LHCN-M2 (cell line): ENCODE results near the gene ULK3. TPM values are rescaled to one million over a fixed set of nuclear protein-coding genes. Genes with fewer than 3 reads are reported as not detected.
A peak's percentile ranks its signal among the peaks of the same experiment; 100 is the strongest.
"Not testable (repeated sequence)": the region's sequence is repeated elsewhere in the genome, so short reads cannot be mapped to it uniquely, and the experiment has no call there.

ENCODE experiments used
- DNase-seq: peaks from one replicate; pipeline ENCODE4 v3.0.0-alpha.2; 2012; ENCODE audit warnings: low read depth
- polyA plus RNA-seq: library from polyadenylated mRNA; unstranded; fragments of >200 nt; gene quantifications from one replicate; pipeline ENCODE4 v1.2.1, GENCODE V29; 2012; ENCODE audit warnings: missing spikeins
- total RNA-seq: library from RNA; depleted of rRNA; stranded (reverse); fragments of >200 nt; gene quantifications from 2 replicates; pipeline ENCODE4 v1.2.3, GENCODE V29; 2014; rRNA removed

Gene ULK3, protein sequence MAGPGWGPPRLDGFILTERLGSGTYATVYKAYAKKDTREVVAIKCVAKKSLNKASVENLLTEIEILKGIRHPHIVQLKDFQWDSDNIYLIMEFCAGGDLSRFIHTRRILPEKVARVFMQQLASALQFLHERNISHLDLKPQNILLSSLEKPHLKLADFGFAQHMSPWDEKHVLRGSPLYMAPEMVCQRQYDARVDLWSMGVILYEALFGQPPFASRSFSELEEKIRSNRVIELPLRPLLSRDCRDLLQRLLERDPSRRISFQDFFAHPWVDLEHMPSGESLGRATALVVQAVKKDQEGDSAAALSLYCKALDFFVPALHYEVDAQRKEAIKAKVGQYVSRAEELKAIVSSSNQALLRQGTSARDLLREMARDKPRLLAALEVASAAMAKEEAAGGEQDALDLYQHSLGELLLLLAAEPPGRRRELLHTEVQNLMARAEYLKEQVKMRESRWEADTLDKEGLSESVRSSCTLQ
- 31.5 and 36.4 TPM in 2 replicates for total RNA-seq
- 13.8 TPM for polyA plus RNA-seq

DNA sequence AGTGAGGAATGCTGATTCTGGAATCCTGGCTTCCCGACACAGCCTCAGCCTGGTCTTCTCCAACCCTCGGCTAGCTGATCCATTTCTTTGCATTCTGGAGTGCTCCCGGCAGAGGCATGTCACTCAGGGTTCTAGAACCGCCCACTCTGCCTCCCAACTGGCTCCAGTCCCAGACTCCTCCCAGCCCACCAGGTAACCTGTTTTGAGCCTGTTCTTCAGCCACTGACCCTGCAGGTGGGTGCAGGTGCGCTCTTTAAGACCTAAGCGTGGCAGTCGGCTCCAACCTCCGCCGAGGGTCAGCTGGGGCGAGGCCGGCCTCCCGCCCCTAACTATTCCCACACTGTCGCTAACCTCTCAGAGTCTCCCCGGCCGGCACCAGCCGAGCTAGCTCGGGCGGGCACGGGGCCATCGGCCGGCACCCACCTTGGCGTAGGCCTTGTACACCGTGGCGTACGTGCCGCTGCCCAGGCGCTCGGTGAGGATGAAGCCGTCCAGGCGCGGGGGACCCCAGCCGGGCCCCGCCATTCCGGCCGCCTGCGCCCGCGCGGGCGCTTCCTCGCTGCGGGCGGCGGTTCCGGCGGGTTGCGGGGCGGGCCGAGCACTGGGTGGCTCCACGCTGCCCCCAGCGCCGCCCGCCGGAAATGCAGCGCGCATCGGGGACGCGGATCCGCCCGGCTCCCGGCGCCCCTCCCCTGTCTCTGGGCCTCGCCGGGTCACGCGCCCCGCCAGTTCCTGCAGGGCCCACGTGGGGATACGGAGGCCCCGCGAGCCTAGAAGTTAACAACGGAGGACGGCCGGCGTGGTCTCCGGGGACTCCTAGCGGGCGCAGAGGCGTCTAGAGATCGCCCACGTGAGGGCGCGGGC is at the start of gene ULK3:
TSS of gene ULK3 (minus strand) at position 576 of the 864 bp plus-strand sequence. CDS start at position 525, 51 bp downstream.
- DNase-seq = peak; percentile 87

DNA sequence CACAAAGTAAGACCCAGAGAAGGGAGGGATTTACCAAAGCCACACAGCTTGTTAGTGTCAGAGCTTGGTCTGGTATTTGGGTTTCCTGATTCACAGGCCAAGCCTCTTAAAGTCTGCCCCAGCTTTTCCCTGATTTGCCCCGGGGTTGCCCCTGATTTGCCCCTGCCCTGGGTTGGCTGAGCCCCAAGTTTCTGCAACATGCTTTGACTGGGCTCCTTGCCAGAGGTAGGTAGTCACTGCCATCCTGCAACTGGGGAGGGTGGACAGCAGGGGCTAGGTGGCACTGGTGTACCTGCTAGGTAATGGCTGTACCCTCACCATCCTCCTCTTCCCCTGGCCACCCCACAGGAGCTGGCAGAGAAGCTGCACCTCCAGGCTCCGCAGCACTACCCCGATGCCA is 49.4 kb upstream of the ULK3 start:
- DNase-seq = no peak

DNA sequence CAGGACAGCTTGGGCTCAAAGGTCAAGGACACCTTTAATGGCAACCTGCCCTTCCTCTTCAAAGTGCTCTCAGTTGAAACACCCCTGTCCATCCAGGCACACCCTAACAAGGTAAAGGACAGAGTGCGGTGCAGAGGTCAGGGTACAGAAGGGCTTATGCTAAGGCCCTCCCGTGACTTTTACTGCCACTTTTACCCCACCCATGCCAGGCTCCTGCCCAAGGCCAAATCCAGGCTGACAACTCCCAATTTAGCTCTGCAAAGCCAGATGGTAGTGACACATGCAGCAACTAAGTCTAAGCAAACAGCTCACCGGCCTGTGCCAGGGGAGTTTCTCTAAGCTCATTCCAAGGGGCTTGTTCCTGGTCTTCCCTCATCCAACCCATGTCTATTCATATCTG is 48.5 kb upstream of the ULK3 start:
- no peak for DNase-seq

DNA sequence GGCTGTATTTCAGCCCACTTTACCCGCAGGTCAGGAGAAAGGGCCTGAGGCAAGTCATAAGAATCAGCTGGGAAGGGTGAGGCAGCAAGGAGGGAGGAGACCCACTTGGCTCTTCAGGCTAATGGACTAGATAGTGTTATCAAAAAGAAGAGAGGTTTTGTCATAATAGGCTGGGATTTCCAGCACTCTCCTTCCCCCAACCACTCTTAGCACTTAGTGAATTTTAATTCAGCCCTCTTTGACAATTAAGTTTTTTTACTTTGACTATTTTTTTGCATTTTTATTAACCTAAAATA is 47.7 kb upstream of the ULK3 start:
- no peak for DNase-seq

DNA sequence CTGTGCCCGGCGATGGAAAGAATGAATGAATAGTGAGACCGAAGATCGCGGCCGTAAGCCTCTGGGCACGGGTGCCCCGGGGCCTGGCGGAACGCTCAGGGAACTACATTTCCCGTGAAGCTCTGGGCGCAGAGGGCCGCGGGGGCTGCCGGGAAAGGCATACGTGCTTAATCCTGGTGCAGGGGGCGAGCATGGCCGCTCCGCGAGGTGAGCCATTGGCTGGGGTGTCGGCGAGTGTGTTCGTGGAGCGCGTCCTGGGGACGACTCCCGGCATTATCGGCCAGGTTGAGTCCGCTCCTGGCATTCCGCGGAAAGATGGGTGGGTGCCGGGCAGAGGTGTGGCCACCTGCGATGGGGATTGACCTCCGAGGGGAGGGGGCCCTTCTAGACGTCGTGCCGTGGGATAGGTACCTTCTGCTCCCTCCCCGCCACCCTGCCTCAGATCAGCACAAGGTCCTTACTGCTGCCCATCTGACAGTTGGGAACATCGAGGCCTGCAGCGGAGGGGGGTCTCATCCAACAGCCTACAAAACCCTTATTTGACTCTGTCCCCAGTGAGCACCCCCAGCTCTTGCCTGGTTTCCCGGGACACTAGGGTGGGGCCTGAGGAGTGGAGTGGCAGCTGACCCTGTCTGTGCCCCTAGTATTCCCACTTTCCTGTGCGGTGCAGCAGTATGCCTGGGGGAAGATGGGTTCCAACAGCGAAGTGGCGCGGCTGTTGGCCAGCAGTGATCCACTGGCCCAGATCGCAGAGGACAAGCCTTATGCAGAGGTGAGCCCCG is 47.1 kb upstream of the ULK3 start, which contains the start of gene MPI:
TSS of gene MPI (plus strand) at position 160 of the 782 bp plus-strand sequence. CDS start at position 192, 32 bp downstream.
- peak; percentile 76 for DNase-seq

DNA sequence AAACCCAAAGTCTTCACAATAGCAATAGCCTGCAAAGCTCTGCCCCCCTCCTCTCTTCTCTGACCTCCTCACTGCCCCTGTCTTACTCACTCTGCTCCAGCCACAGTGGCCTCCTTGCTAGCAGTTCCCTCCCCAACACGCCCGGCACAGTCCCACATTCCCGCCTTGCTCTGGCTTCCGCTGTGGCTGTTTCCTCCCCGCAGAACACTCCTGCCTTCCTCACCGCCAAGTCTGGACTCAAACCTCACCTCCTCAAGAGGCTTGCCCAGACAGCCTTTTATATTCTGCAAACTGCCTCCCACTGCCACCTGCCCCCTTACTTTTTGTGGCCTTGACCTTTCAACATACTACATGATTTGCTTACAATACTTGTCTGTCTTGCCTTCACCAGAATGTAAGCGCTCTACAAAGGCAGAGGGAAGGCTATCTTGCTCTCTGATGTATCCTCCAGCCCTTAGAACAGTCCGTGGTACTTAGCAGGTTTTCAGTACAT is 46.5 kb upstream of the ULK3 start:
- peak; percentile 14 for DNase-seq

DNA sequence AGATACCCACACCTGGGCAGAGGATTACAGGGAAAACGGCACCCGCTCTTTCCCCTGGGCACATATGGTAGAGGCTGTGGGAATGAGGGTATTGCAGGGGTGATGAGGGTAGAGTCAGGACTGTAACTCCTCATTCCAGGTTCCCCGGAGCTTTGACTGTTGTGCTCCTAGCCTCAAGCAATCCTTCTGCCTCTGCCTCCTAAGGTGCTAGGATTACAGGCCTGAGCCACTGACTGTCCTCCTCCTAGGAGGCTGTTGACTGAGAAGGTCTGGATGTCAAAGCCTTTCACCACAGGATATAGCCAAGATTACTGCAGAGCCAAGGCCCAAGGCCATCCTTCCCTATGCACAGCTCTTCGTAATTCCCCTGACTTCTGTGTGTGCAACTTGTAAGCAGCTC is 45.8 kb upstream of the ULK3 start:
- DNase-seq = no peak

DNA sequence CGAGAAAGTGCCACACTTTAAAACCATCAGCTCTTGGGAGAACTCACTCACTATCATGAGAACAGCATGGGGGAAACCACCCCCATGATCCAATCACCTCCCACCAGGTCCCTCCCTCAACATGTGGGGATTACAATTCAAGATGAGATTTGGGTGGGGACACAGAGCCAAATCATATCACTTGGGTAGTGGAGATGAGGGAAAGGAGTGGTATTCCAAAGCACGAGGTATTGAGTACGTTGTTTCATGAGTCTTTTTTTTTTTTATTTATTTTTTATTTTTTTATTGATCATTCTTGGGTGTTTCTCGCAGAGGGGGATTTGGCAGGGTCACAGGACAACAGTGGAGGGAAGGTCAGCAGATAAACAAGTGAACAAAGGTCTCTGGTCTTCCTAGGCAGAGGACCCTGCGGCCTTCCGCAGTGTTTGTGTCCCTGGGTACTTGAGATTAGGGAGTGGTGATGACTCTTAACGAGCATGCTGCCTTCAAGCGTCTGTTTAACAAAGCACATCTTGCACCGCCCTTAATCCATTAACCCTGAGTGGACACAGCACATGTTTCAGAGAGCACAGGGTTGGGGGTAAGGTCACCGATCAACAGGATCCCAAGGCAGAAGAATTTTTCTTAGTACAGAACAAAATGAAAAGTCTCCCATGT is 44.7 kb upstream of the ULK3 start:
- not testable (repeated sequence) for DNase-seq

DNA sequence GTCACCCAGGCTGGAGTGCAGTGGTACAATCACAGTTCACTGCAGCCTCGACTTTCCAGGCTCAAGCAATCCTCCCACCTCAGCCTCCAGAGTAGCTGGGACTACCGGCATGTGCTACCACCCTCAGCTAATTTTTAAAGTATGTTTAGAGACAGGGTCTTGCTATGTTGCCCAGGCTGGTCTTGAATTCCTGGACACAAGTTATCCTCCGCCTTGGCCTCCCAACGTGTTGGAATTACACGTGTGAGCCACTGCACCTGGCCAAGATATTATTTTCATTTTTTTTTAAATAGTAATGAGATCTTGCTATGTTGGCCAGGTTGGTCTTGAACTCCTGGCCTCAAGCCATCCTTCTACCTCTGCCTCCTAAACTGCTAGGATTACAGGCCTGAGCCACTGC is 42.5 kb upstream of the ULK3 start:
- no peak for DNase-seq

DNA sequence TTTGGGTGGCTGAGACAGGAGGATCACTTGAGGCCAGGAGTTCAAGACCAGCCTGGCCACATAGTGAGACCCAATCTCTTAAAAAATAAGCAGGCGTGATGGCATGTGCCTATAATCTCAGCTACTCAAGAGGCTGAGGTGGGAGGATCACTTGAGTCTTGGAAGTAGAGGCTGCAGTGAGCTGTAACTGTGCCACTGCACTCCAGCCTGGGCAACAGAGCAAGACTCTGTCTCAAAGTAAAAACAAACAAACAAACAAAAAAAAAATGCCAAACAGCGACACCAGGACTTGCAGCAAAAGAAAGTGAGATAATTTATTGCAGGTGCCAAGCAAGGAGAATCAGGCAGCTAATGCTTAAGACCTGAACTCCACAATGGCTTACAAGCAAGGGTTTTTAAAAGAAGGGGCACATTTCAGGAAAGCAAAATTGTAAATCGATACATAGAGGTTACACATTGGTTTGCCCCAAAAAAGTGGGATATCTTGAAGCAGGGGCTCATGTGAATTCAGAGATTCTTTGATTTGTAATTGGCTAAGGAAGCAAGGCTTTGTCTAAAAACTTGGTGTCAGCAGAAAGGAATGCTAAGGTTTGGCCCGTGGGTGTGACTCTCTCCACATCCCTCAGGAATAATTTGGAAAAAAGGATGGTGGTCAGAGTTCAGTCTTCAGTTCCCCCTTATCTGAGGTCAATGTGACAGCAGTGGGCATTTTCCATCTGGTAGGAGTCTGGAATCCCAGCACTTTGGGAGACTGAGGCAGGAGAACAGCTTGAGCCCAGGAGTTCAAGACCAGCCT is 41.7 kb upstream of the ULK3 start:
- no peak for DNase-seq

DNA sequence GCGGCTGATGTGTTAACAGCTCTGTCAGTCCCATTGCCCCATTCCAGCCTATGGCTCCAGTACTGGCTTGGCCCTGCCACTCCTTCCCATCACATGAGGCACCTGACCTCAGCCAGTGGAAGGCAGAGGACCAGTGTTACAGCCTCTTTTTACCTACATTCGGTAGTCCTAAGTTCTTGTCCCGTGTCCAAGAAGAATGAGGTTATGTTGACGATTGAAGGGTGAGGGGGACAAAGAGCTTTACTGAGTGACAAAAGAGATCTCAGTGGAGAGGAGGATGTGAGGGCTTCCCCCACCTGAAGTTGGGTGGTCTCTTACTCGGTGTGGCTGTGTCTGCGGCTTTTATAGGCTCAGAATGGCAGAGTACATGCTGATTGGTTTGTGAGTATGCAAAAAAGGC is 39.6 kb upstream of the ULK3 start:
- no peak for DNase-seq

DNA sequence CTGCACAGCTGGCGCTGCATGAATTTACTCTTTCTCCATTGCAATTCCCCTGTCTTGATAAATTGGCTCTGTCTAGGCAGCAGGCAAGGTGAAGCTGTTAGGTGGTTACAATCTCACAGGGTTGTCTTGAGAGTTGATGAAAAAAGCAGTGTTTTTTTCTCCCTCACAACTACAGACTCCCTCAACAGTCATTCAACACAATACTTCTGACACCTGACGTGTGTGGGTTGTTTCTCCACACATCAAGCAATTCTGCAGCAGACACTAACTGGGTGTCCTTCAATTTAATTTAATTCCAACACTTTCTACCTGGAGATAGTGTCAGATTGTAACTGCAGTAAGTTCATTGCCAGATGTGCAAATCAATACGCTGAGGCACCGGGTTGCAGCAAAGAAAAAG is 35.3 kb upstream of the ULK3 start:
- DNase-seq = no peak

DNA sequence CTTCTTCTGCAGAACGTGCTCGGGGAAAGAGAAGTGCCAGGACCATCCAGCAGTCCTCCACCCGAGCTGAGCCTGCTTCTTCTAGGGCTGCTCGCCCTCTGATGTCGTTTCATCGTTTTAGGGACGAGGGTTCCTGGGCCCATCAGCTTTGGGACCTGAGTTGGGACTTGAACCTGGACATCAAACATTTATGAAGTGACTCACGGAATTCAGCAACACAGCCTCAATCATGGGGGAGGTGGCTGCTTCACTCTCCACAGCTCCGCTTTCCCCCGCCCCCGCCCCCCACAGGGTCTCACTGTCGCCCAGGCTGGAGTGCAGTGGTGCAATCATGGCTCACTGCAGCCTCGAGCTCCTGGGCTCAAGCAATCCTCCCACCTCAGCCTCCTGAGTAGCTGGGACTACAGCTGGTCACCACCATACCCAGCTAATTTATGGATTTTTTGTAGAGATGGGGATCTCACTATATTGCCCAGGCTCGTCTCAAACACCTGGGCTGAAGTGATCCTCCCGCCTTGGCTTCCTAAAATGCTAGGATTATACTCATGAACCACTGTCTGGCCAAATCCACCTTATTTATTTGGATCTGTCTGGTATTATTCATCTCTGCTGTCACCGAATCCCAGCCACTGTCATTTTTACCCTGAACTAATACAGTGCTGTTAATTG is 30.9 kb upstream of the ULK3 start:
- no peak for DNase-seq

DNA sequence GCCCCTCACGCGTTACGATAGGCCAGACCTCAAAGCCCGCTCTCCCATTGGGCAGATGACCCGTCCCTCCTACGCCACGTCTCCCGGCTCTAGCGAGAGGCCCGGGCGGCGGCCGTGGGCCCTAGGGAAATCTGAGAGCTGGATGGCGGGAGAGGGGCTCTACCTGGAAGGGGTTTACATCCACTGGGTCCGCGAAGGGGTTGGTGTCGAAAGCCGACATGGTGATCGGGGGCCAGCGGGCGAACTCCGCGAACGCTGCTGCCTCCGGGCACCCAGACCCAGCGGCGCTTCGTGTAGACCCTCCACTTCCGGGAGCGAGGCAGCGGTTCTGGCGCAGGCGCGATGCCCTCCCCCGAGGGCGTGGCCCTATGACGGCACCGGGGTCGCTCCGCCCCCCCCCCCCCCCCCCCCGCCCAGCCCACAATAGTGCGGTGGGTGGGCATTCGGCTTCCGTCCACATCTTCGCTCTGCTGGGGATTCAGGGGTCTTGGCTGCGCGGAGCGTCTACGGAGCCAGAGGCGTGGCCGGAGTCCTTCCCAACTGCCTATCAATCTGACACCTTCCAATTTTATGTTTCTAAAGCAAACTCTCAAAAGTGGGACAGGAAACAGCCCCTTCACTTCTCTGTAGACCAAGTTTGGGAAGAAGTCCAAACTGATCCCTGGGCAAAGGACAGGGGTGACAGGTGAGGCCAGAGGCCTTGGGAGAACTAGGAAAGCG is 30.2 kb upstream of the ULK3 start, which contains the start of gene SCAMP2:
TSS of gene SCAMP2 (minus strand) at position 330 of the 720 bp plus-strand sequence. CDS start at position 220, 110 bp downstream.
- peak; percentile 91 for DNase-seq

DNA sequence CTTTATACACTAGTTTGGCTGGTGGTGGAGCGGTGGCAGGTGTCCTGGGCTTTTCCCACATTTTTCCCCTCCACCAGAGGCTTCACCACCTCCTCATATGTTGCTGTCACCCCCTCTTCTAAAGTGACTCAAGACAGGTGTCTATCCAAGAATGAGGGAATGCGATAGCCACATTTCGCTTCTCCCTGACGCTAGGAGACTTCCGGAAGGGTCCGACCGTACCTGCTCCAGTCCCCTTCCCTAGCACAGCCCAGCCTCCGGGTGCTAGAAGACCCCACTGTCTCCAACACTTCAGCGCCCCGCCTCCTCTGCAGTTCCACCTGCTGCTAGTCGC is 29.7 kb upstream of the ULK3 start:
- DNase-seq = no peak

DNA sequence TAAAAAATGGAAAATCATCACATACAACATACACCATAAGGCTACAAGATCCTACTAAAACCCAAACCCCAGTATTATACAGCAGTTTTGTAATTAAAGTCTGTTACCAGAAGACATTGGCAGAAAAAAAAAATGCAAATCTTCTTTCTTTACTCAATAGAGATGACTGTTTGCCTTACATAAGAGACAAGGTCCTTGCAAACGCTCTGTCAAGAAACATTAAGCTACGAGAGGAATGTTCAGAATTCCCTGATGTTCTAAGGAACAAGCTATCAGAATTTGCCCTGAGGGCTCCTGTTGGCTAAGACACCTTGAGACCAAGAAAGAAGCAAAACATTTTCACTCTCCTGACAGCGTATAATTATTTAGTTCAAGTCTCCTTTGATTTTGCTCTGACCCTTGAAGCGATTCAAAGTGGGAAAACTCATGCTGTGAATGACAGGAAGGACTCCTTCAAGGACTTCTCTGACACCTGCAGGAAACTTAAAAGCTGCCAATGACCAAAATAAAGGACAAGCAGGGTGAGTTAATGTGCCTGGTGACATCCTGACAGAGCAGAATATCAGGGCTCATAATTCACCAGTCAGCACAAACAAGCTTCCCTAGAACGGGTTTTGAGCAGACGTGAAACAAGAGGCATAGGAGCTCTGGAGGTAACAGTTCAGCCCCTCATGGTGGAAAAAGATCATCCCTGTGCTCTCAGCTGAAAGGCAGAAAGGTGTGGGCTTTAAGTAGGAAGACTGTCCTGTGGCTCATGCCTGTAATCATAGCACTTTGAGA is 27.7 kb upstream of the ULK3 start:
- DNase-seq = no peak

DNA sequence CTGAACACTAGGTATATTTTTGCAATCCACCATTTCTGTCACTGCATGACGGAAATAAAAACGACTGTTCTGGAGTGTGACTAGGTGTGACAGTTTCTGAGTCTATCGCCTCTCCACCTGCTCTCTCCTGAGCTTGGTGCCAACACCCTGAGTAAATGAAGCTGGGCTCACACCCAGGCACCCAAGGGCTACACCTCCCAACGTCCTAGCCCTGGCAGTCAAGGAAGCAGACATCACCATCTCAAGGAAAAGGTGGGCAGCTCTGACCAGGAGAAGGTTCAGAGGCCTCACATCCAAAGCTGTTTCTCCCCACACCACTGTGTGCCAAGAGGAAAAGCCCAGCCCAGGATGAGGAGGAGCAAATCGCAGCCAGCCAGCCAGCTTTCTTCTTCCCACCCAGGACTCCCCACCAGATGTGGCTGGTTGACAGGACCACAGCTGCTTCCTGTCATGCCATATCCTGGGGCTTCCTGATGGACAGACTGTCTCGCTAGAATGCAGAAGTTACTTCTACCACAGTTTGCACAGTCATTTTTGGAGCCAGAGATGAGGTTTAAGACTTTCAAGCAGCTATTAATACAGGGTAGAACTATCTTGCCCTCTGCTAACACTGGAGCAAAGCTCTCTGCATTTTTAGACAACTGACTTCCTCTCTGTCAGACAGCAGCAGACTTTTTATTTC is 26.9 kb upstream of the ULK3 start:
- peak; percentile 37 for DNase-seq

DNA sequence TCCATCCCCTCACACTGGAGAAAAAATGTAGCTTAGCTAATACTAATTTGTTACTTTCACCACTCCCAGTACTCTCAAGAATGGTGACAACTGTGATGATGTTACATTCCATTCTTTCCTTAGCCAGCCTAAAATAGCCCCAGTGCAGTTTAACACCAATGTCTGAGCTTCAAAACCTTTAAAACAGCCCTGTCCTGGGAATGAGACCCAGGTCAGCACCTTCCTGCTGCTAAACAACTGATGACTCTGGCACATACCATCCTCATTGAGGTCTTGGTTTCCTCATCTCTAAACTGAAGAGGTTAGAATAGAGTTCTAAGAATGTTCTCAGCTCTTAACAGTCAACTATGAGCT is 26.4 kb upstream of the ULK3 start:
- no peak for DNase-seq
